OCI-LY7 (cell line): Measurements from ENCODE around the gene F13A1. TPM values are rescaled to one million over a fixed set of nuclear protein-coding genes. Genes with fewer than 3 reads are reported as not detected.

ENCODE experiments used
- BruUV-seq: library from RNA; stranded (reverse); fragments of 400-500 nt; replicated peaks from 2 replicates; lab custom pipeline; 2021; lab: Mats Ljungman, UMichigan
- CTCF ChIA-PET: fragments of 300-600 bp; sonication (Branson Sonifier 250); formaldehyde crosslinking; loops from one replicate; lab custom pipeline; 2022; ENCODE audit warnings: antibody characterized with exemption; ENCODE audit not compliant: unreplicated experiment; lab: Charles Lee
- POLR2A ChIA-PET: fragments of 300-600 bp; sonication (Branson Sonifier 250); formaldehyde crosslinking; loops from one replicate; lab custom pipeline; 2022; ENCODE audit warnings: antibody characterized with exemption; lab: Charles Lee
- DNase-seq: peaks from one replicate; pipeline ENCODE4 v3.0.0-alpha.2; 2015; ENCODE audit warnings: low spot score
- H2AFZ ChIP-seq: fragments of 200-600 bp; sonication (generic), shearing (Covaris generic); 2 replicates; pipeline ENCODE4 v1.6.1; 2014; ENCODE audit warnings: mild to moderate bottlenecking, antibody characterized with exemption, low read length, moderate library complexity
- H3K27ac ChIP-seq: fragments of 200-600 bp; sonication (generic); 2 replicates; pipeline ENCODE4 v1.5.1; 2014; ENCODE audit warnings: mixed run types, low read depth, mild to moderate bottlenecking, moderate library complexity, low read length, inconsistent platforms; ENCODE audit not compliant: poor library complexity, severe bottlenecking
- H3K36me3 ChIP-seq: fragments of 200-600 bp; sonication (generic); 2 replicates; pipeline ENCODE4 v1.6.1; 2014; ENCODE audit warnings: mild to moderate bottlenecking, antibody characterized with exemption, low read length, moderate library complexity, mixed read lengths; ENCODE audit not compliant: insufficient read depth
- H3K4me1 ChIP-seq: fragments of 200-600 bp; sonication (generic); 2 replicates; pipeline ENCODE4 v1.5.1; 2014; ENCODE audit warnings: mild to moderate bottlenecking, low read length; ENCODE audit not compliant: insufficient read depth, poor library complexity, severe bottlenecking
- H3K4me2 ChIP-seq: fragments of 200-600 bp; sonication (generic); 2 replicates; pipeline ENCODE4 v1.6.1; 2014; ENCODE audit warnings: mild to moderate bottlenecking, low read length
- H3K4me3 ChIP-seq: fragments of 200-600 bp; sonication (generic); 2 replicates; pipeline ENCODE4 v1.5.1; 2014; ENCODE audit warnings: mild to moderate bottlenecking, low read depth, low read length; ENCODE audit not compliant: poor library complexity, severe bottlenecking
- H3K79me2 ChIP-seq: fragments of 200-600 bp; sonication (generic); 2 replicates; pipeline ENCODE4 v1.6.1; 2016; ENCODE audit warnings: low read depth, mild to moderate bottlenecking, low read length, moderate library complexity, mixed read lengths; ENCODE audit not compliant: insufficient read depth
- H3K9me2 ChIP-seq: fragments of 200-600 bp; sonication (generic); 2 replicates; pipeline ENCODE4 v1.6.1; 2016; ENCODE audit warnings: mild to moderate bottlenecking, low read length, mixed read lengths; ENCODE audit not compliant: insufficient read depth
- H3K9me3 ChIP-seq: fragments of 200-600 bp; sonication (generic); 2 replicates; pipeline ENCODE4 v1.6.1; 2014; ENCODE audit warnings: mild to moderate bottlenecking, mixed run types, low read length, mixed read lengths
- H4K20me1 ChIP-seq: fragments of 200-600 bp; sonication (generic); 2 replicates; pipeline ENCODE4 v1.6.1; 2014; ENCODE audit warnings: mild to moderate bottlenecking, antibody characterized with exemption, low read length, moderate library complexity, mixed read lengths; ENCODE audit not compliant: insufficient read depth
- CTCF ChIP-seq: fragments of 200-600 bp; sonication (generic); conservative IDR thresholded peaks from 2 replicates; pipeline ENCODE4 v1.5.1; 2014; ENCODE audit warnings: mild to moderate bottlenecking, antibody characterized with exemption, low read length, moderate library complexity, mixed read lengths
- EZH2phosphoT487 ChIP-seq: fragments of 200-600 bp; sonication (generic); IDR thresholded peaks from 2 replicates; pipeline ENCODE4 v1.6.1; 2018; ENCODE audit warnings: low read depth, borderline replicate concordance, mild to moderate bottlenecking, mixed run types, antibody characterized with exemption, low read length, moderate library complexity, mixed read lengths
- intact Hi-C: fragments of 100-400 bp; cut with micrococcal nuclease; formaldehyde crosslinking; loops from one replicate; pipeline ENCODE4 v1.10.0; 2022; ENCODE audit not compliant: unreplicated experiment
- total RNA-seq, 2 experiments: library from RNA; depleted of rRNA in 1 of 2; stranded (reverse); fragments of >200 nt in 1 of 2; shearing (Covaris generic) in 1 of 2; gene quantifications; 2 replicates each; pipeline ENCODE4 v1.2.3, GENCODE V29; 2014 to 2022

The F13A1 gene
- total RNA-seq, 2 experiments from 2014 or later, result 0.13 to 0.63 TPM

- DNase-seq, result no peak
- BruUV-seq, result no TSS peak
- TF ChIP-seq EZH2phosphoT487, result no peak
- TF ChIP-seq CTCF, result no peak
- Histone ChIP-seq H3K36me3 (no peaks in the 10 kb centered on the region), H3K27ac (no peak overlapping the region), H4K20me1 (no peaks in the 10 kb centered on the region), H3K4me3 (no peak overlapping the region), H3K9me3 (no peaks in the 10 kb centered on the region), H2AFZ (peak overlapping the region; percentile 40; the same call in 1 of the 2 replicates), H3K4me1 (peaks cover 31% of the 10 kb centered on the region), H3K9me2 (no peaks in the 10 kb centered on the region), H3K79me2 (no peaks in the 10 kb centered on the region), H3K4me2 (no peak overlapping the region)
- ChIA-PET CTCF (no interaction called here), POLR2A (interaction anchor here (0.7 to 0.8 kb wide), 2 partner anchors 9 to 16 kb away, joined by 3 to 4 read pairs; no protein-coding TSS in a partner anchor)
- intact Hi-C loops, result no loop called here
Measured at GRCh38 chr6:6351511-6352025, 31.1 kb upstream of the F13A1 start.

GRCh38 chr6:6350696-6351095, 30.2 kb upstream of the F13A1 start:
- DNase-seq, result no peak
- ChIA-PET POLR2A (interaction anchor here (0.7 to 0.8 kb wide), 2 partner anchors 10 to 93 kb away, joined by 4 to 7 read pairs; no protein-coding TSS in a partner anchor), CTCF (no interaction called here)
- H3K9me3 ChIP-seq, result no peaks in the 10 kb centered on the region
- no peak overlapping the region for H3K27ac ChIP-seq
- TF ChIP-seq EZH2phosphoT487 (no peak), CTCF (no peak)
- BruUV-seq, result no TSS peak
- no peaks in the 10 kb centered on the region for H3K9me2 ChIP-seq
- H3K79me2 ChIP-seq, result no peaks in the 10 kb centered on the region
- intact Hi-C loops, result no loop called here
- no peak overlapping the region for H2AFZ ChIP-seq
- no peaks in the 10 kb centered on the region for H4K20me1 ChIP-seq
- peaks cover 31% of the 10 kb centered on the region for H3K4me1 ChIP-seq
- H3K4me3 ChIP-seq, result no peak overlapping the region
- H3K4me2 ChIP-seq, result no peak overlapping the region
- no peaks in the 10 kb centered on the region for H3K36me3 ChIP-seq

GRCh38 chr6:6348256-6348655, 27.8 kb upstream of the F13A1 start:
- intact Hi-C loops, result no loop called here
- no peaks in the 10 kb centered on the region for H3K9me2 ChIP-seq

More at GRCh38 chr6:6348256-6348655, 27.8 kb upstream of the F13A1 start:
- CTCF ChIA-PET, result no interaction called here
- DNase-seq, result no peak
- POLR2A ChIA-PET, result interaction anchor here (1.0 to 1.8 kb wide), 4 partner anchors 9 to 16 kb away, joined by 3 to 4 read pairs (median 4); no protein-coding TSS in a partner anchor
- Histone ChIP-seq H3K4me3 (no peak overlapping the region), H3K4me1 (peaks cover 9% of the 10 kb centered on the region), H3K36me3 (no peaks in the 10 kb centered on the region), H3K79me2 (no peaks in the 10 kb centered on the region), H3K4me2 (no peak overlapping the region), H4K20me1 (no peaks in the 10 kb centered on the region), H2AFZ (peak overlapping the region; percentile 27; the same call in 1 of the 2 replicates), H3K27ac (no peak overlapping the region), H3K9me3 (no peaks in the 10 kb centered on the region)
- no TSS peak for BruUV-seq
- TF ChIP-seq CTCF (no peak), EZH2phosphoT487 (no peak)
